Transverse colon (tissue), 4 donors: ENCODE results near the gene ATP1B1. TPM values are rescaled to one million over a fixed set of nuclear protein-coding genes. Genes with fewer than 3 reads are reported as not detected.

Experiments
- DNase-seq: peaks from one replicate; pipeline ENCODE4 v3.0.0-alpha.2; 2019
- H3K27ac ChIP-seq, 4 donors: fragments of 200-600 bp; sonication (generic); 2 replicates each; pipeline ENCODE4 v1.5.1; 2016 to 2018; ENCODE audit warnings: inconsistent platforms in 4 of 4
- H3K27me3 ChIP-seq: fragments of 200-600 bp; sonication (generic); 2 replicates; pipeline ENCODE4 v1.5.1; 2017; ENCODE audit warnings: inconsistent platforms
- H3K36me3 ChIP-seq, 4 donors: fragments of 200-600 bp; sonication (generic); 2 replicates each; pipeline ENCODE4 v1.5.1; 2017 to 2019; ENCODE audit warnings: inconsistent platforms in 4 of 4
- H3K4me1 ChIP-seq, 4 donors: fragments of 200-600 bp; sonication (generic); 2 replicates each; pipeline ENCODE4 v1.5.1; 2017 to 2020; ENCODE audit warnings: inconsistent platforms in 4 of 4
- H3K4me3 ChIP-seq, 4 donors: fragments of 200-600 bp; sonication (generic); 1 replicate in 1 of 4; 2 replicates in 3 of 4; pipeline versions ENCODE4 v1.5.1 to v1.6.1; 2017 to 2019; ENCODE audit warnings: inconsistent platforms in 4 of 4
- H3K9me3 ChIP-seq, 2 donors: fragments of 200-600 bp; sonication (generic); 2 replicates each; pipeline ENCODE4 v1.5.1; 2017 to 2019; ENCODE audit warnings: inconsistent platforms in 2 of 2
- CTCF ChIP-seq, 5 experiments: fragments of 200-600 bp in 3 of 5; fragments of 450-650 bp in 2 of 5; sonication (generic) in 3 of 5; IDR thresholded peaks; 1 replicate in 2 of 5; 2 replicates in 3 of 5; pipeline ENCODE4 v1.5.1; 2016 to 2017; ENCODE audit warnings: antibody characterized with exemption in 5 of 5, inconsistent platforms in 3 of 5, mild to moderate bottlenecking in 2 of 5, moderate library complexity in 1 of 5
- EP300 ChIP-seq: sonication (generic); formaldehyde crosslinking; IDR thresholded peaks from one replicate; pipeline ENCODE4 v1.6.1; 2017; ENCODE audit warnings: antibody characterized with exemption, low read depth
- POLR2A ChIP-seq: fragments of 450-650 bp; IDR thresholded peaks from one replicate; pipeline ENCODE4 v1.6.1; 2016; ENCODE audit warnings: antibody characterized with exemption, mild to moderate bottlenecking, moderate library complexity
- POLR2AphosphoS5 ChIP-seq, 3 donors: sonication (generic); formaldehyde crosslinking; IDR thresholded peaks; one replicate each; pipeline ENCODE4 v1.6.1; 2016; ENCODE audit warnings: antibody characterized with exemption in 3 of 3
- WGBS, 2 donors: methylation state at CpG; one replicate each; pipeline ENCODE4 v1.1.5; 2018; ENCODE audit warnings: low coverage in 1 of 2; 5-methylcytosine and 5-hydroxymethylcytosine counted together
- in situ Hi-C, 4 donors: fragments of 200-750 bp; cut with MboI; loops; one replicate each; pipeline versions ENCODE4 v1.15.0 to v1.15.1; 2017; ENCODE audit warnings: low sequenced_read_pairs in 3 of 4, low pct_ligation_motif_present in 1 of 4, low pct_unique_long_range_greater_than_20kb in 1 of 4
- intact Hi-C: fragments of 100-400 bp; cut with DNase I; formaldehyde crosslinking; loops from one replicate; pipeline ENCODE4 v1.15.1; 2023; ENCODE audit warnings: low total_unique reads
- total RNA-seq, 4 donors: library from RNA; depleted of rRNA; stranded (reverse); fragments of >200 nt; gene quantifications; one replicate each; pipeline ENCODE4 v1.1.0, GENCODE V29; 2016

ATP1B1 gene
- total RNA-seq, 4 donors from 2014 or later, result 82.8 to 493 (median 375) TPM

GRCh38 chr1:169062152-169062551, 44.3 kb upstream of the ATP1B1 start:
- H3K4me3 ChIP-seq, result no peak overlapping the region
- H3K4me1 ChIP-seq, result peaks cover 0 to 26% (median 10%) of the 10 kb centered on the region in 4 donors
- in situ Hi-C loops, result no loop called here
- no peaks in the 10 kb centered on the region for H3K36me3 ChIP-seq
- intact Hi-C loops, result no loop called here
- no peak for DNase-seq
- H3K27me3 ChIP-seq, result no peaks in the 10 kb centered on the region
- H3K27ac ChIP-seq, result no peak overlapping the region
- TF ChIP-seq POLR2AphosphoS5 (IDR thresholded peaks at IDR 0.05) (no peak), EP300 (no peak), POLR2A (no peak), CTCF (IDR thresholded peaks at IDR 0.05) (no peak)
- H3K9me3 ChIP-seq, result peaks cover 8 to 10% of the 10 kb centered on the region in 2 donors

- no peak for DNase-seq
- in situ Hi-C loops, result no loop called here
- TF ChIP-seq CTCF (IDR thresholded peaks at IDR 0.05) (no peak), EP300 (no peak), POLR2A (no peak), POLR2AphosphoS5 (IDR thresholded peaks at IDR 0.05) (no peak)
- Histone ChIP-seq H3K4me3 (no peak overlapping the region), H3K36me3 (no peaks in the 10 kb centered on the region), H3K9me3 (peaks cover 8 to 10% of the 10 kb centered on the region in 2 donors), H3K27ac (no peak overlapping the region), H3K27me3 (no peaks in the 10 kb centered on the region), H3K4me1 (peaks cover 0 to 20% (median 9%) of the 10 kb centered on the region in 4 donors)
- WGBS, 2 donors, result 94% methylated on average over 7 of the region's 7 CpGs; no CpG with 5 or more reads in 1 of the 2 donors
- intact Hi-C loops, result no loop called here
Measured at GRCh38 chr1:169064103-169064502, 42.4 kb upstream of the ATP1B1 start.

GRCh38 chr1:169070547-169070946, 35.9 kb upstream of the ATP1B1 start:
- TF ChIP-seq POLR2A (no peak), CTCF (IDR thresholded peaks at IDR 0.05) (no peak), EP300 (no peak)
- no peak overlapping the region for H3K4me3 ChIP-seq
- H3K27ac ChIP-seq, result no peak overlapping the region
- intact Hi-C loops, result no loop called here
- H3K36me3 ChIP-seq, result no peaks in the 10 kb centered on the region
- H3K27me3 ChIP-seq, result no peaks in the 10 kb centered on the region
- 57 to 69% methylated on average over 2 of the region's 2 CpGs for WGBS, 2 donors
- in situ Hi-C loops, result no loop called here
- peaks cover 8 to 10% of the 10 kb centered on the region in 2 donors for H3K9me3 ChIP-seq
- no peak for DNase-seq
- H3K4me1 ChIP-seq, result peaks cover 0 to 14% (median 7%) of the 10 kb centered on the region in 4 donors

GRCh38 chr1:169070958-169071357, 35.5 kb upstream of the ATP1B1 start:
- WGBS, 2 donors, result 82 to 84% methylated on average over 3 of the region's 3 CpGs
- in situ Hi-C loops (no loop called here), intact Hi-C loops (no loop called here)
- peaks cover 0 to 14% (median 7%) of the 10 kb centered on the region in 4 donors for H3K4me1 ChIP-seq
- H3K4me3 ChIP-seq, result no peak overlapping the region
- DNase-seq, result no peak
- no peak for TF ChIP-seq POLR2A
- H3K27me3 ChIP-seq, result no peaks in the 10 kb centered on the region
- peaks cover 8 to 10% of the 10 kb centered on the region in 2 donors for H3K9me3 ChIP-seq
- no peaks in the 10 kb centered on the region for H3K36me3 ChIP-seq
- no peak overlapping the region for H3K27ac ChIP-seq
